ENCODE measurements around the gene CD3G.

DNA sequence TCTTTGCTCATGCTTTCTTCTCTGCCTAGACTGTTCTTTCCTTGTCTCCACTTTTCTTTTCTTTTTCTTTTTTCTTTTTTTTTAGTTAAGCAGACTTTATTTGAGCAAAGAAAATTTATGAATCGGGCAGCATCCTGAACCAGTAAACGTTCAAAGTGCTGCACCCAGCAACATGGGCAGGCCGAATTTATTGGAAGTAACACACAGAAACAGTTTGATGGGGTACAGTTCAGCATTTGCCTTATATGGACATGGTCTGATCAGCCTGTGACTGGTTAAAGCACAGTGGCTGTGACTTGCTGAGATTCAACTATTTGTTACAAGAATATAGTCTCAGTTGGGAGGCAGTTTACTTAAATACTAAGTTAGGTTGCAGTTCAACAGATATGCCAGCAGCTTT is 23.6 kb upstream of the CD3G start:
- TF ChIP-seq, protein P1, sequence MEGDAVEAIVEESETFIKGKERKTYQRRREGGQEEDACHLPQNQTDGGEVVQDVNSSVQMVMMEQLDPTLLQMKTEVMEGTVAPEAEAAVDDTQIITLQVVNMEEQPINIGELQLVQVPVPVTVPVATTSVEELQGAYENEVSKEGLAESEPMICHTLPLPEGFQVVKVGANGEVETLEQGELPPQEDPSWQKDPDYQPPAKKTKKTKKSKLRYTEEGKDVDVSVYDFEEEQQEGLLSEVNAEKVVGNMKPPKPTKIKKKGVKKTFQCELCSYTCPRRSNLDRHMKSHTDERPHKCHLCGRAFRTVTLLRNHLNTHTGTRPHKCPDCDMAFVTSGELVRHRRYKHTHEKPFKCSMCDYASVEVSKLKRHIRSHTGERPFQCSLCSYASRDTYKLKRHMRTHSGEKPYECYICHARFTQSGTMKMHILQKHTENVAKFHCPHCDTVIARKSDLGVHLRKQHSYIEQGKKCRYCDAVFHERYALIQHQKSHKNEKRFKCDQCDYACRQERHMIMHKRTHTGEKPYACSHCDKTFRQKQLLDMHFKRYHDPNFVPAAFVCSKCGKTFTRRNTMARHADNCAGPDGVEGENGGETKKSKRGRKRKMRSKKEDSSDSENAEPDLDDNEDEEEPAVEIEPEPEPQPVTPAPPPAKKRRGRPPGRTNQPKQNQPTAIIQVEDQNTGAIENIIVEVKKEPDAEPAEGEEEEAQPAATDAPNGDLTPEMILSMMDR (IDR thresholded peaks at IDR 0.05): no peak
- TF ChIP-seq POLR2AphosphoS5 (IDR thresholded peaks at IDR 0.05) (no peak), POLR2A (IDR thresholded peaks at IDR 0.05) (no peak)

All from breast epithelium (tissue), 3 donors.